Measurements from ENCODE around the gene NINL. TPM values are rescaled to one million over a fixed set of nuclear protein-coding genes. Genes with fewer than 3 reads are reported as not detected.

The NINL gene
- total and polyA plus RNA-seq, 2 of the 8 experiments (the other 6 are each of a cell fraction or from before 2014, with no cell fraction given), result 15.3 to 30.0 TPM

DNA sequence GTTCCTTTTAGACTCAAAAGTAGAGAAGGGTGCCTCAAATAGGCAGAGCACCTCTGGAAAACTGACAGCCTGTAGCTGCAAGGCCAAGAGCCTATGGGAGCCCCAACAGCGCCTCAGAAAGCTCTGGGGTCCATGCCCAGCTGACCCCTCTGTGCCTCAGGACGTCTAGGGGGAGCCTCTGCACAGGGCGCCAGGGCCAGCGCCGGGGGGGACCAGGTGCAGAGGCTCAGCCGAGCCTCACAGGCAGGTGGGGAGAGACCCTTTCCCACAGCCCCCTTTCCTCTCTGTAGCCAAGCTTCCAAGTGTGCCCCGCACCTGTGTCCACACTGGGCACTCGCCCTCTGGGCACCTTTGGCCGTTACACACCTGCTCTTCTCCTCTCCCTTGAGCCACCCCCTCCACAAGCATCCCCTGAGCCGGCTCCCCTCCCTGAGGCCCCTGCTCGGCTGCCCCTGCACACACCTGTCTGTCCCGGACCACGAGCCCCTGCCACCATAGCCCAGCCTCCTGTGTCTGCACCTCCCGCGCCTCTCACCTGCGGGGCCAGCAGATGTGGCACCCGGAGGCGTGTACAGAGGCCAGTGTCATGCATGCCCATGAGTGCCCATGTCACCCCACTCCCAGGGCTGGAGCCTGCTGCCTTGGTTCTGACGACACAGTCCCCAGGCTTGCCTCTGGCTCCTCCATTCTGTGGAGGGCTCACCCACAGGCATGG, 124.6 kb downstream of the NINL start:
- peaks cover 0 to 13% (median 3%) of the 10 kb centered on the region in 4 experiments; a peak in 5 of 8 replicates for H3K36me3 ChIP-seq (ENCODE audit: control insufficient read depth in 2 of 4, insufficient read depth in 4 of 4, low read length in 3 of 4)
- no peak overlapping the region for H2AFZ ChIP-seq (ENCODE audit: low read length)
- H4K8ac ChIP-seq (ENCODE audit: extremely low read depth, insufficient read depth, low read length), result no peak overlapping the region
- H3K56ac ChIP-seq (replicated peaks; ENCODE audit: insufficient read length, low read depth, low read length), result no peak overlapping the region
- no peak for DNase-seq (ENCODE audit: low read depth in 1 of 2, low spot score in 2 of 2)
- no peak overlapping the region for H3K14ac ChIP-seq (ENCODE audit: insufficient read length)
- WGBS, 2 experiments (ENCODE audit: extremely low coverage in 1 of 2, insufficient coverage in 1 of 2, insufficient read length in 1 of 2, insufficient replicate concordance in 2 of 2, low coverage in 1 of 2, low lambda C conversion rate in 2 of 2, missing lambda C conversion rate in 1 of 2), result 86% methylated on average over 19 of the region's 19 CpGs; no CpG with 5 or more reads in 1 of the 2 experiments
- H2AK5ac ChIP-seq (ENCODE audit: low read depth, low read length), result no peak overlapping the region
- no peak overlapping the region for H2BK120ac ChIP-seq (replicated peaks; ENCODE audit: low read depth, low read length)
- no peak for FAIRE-seq
- H3K4me2 ChIP-seq (ENCODE audit: insufficient read depth in 1 of 2, low read depth in 2 of 2, low read length in 2 of 2), result no peak overlapping the region
- no peak overlapping the region for H4K91ac ChIP-seq (replicated peaks; ENCODE audit: insufficient read length, low read length)
- no peak overlapping the region for H4K5ac ChIP-seq (ENCODE audit: insufficient read length, low read depth, low read length)
- ChIA-PET CTCF (ENCODE audit: partially characterized antibody) (interaction anchor here (0.6 kb wide), 1 partner anchor 10 kb away, joined by 3 read pairs; no protein-coding TSS in a partner anchor), POLR2A (ENCODE audit: partially characterized antibody) (interaction anchor here (1.2 kb wide), 2 partner anchors 53 to 214 kb away, joined by 3 read pairs; partner anchors contain the start of gene GINS1)
- no peak overlapping the region for H2BK15ac ChIP-seq (ENCODE audit: low read length)
- H3K27ac ChIP-seq (ENCODE audit: low read depth, low read length), result no peak overlapping the region
- H3K79me2 ChIP-seq (ENCODE audit: control insufficient read depth in 1 of 2, insufficient read depth in 2 of 2, low read length in 2 of 2), result no peaks in the 10 kb centered on the region
- no peak overlapping the region for H3K4ac ChIP-seq (replicated peaks; ENCODE audit: insufficient read length, low read depth, low read length)
- no peak overlapping the region for H2BK12ac ChIP-seq (ENCODE audit: low read depth, low read length)
- H3K18ac ChIP-seq (ENCODE audit: extremely low read depth, low read length), result no peak overlapping the region
- no peaks in the 10 kb centered on the region for H3K27me3 ChIP-seq (replicated peaks in 1 of 4; ENCODE audit: control insufficient read depth in 3 of 4, extremely low read depth in 1 of 4, insufficient read depth in 3 of 4, low read length in 3 of 4)
- H2BK20ac ChIP-seq (ENCODE audit: low read length), result no peak overlapping the region
- H3K23ac ChIP-seq (ENCODE audit: insufficient read length), result no peak overlapping the region
- no peak overlapping the region for H2BK5ac ChIP-seq (ENCODE audit: low read depth, low read length)
- H3K9me3 ChIP-seq (ENCODE audit: insufficient read depth in 2 of 2, low read depth in 1 of 2, low read length in 1 of 2), result no peaks in the 10 kb centered on the region
- no peak overlapping the region for H3K4me3 ChIP-seq (ENCODE audit: extremely low read depth in 1 of 4, insufficient read depth in 2 of 4, low read depth in 3 of 4, low read length in 4 of 4)
- H3K23me2 ChIP-seq (ENCODE audit: low read depth, low read length), result no peaks in the 10 kb centered on the region
- no peak overlapping the region for H3K9ac ChIP-seq (replicated peaks in 1 of 4; ENCODE audit: extremely low read depth in 1 of 4, low read depth in 3 of 4, low read length in 3 of 4)
- H3K4me1 ChIP-seq (replicated peaks in 1 of 4; ENCODE audit: control insufficient read depth in 3 of 4, insufficient read depth in 4 of 4, low read length in 3 of 4), result no peaks in the 10 kb centered on the region; a peak in 1 of 7 replicates
- no peaks in the 10 kb centered on the region for H3K79me1 ChIP-seq (ENCODE audit: low read depth, low read length)
- H4K20me1 ChIP-seq (replicated peaks in 1 of 2; ENCODE audit: control insufficient read depth in 1 of 2, insufficient read depth in 2 of 2, low read length in 2 of 2), result peaks cover 0 to 3% of the 10 kb centered on the region in 2 experiments
- no peak for TF ChIP-seq CHD1 (IDR thresholded peaks at IDR 0.05; ENCODE audit: low read depth, low read length)
- no peak for TF ChIP-seq POLR2A (IDR thresholded peaks at IDR 0.05; ENCODE audit: control extremely low read depth in 1 of 2, low read depth in 2 of 2, low read length in 2 of 2)
- no peak for TF ChIP-seq YY1 (IDR thresholded peaks at IDR 0.05; ENCODE audit: low read depth, low read length)
- TF ChIP-seq HDAC2 (IDR thresholded peaks at IDR 0.05; ENCODE audit: borderline replicate concordance in 1 of 2, low read depth in 2 of 2, low read length in 2 of 2), result no peak
- no peak for TF ChIP-seq JUND (IDR thresholded peaks at IDR 0.05; ENCODE audit: low read length)
- no peak for TF ChIP-seq RAD21 (IDR thresholded peaks at IDR 0.05 in 1 of 2, conservative IDR thresholded peaks at IDR 0.05 in 1 of 2; ENCODE audit: low read depth in 2 of 2, low read length in 2 of 2)
- TF ChIP-seq CEBPB (IDR thresholded peaks at IDR 0.05; ENCODE audit: low read depth, low read length), result no peak
- no peak for TF ChIP-seq TBP (IDR thresholded peaks at IDR 0.05; ENCODE audit: low read depth, low read length)
